Neural crest cell (in vitro differentiated cells): ENCODE measurements around the gene ZNF747. TPM values are rescaled to one million over a fixed set of nuclear protein-coding genes. Genes with fewer than 3 reads are reported as not detected.
"Not testable (repeated sequence)": the region's sequence is repeated elsewhere in the genome, so short reads cannot be mapped to it uniquely, and the experiment has no call there.

Experiments
- DNase-seq: peaks from one replicate; pipeline ENCODE4 v3.0.0; 2021; ENCODE audit warnings: low read depth, mixed read lengths, low spot score
- H3K27ac Mint-ChIP-seq: one replicate; pipeline ENCODE4 v1.8.0; 2021; ENCODE audit warnings: mild to moderate bottlenecking, mixed read lengths; ENCODE audit not compliant: unreplicated experiment
- H3K27me3 Mint-ChIP-seq: 2 replicates; pipeline ENCODE4 v1.8.0; 2021; ENCODE audit warnings: low read depth, mild to moderate bottlenecking, mixed read lengths
- H3K36me3 Mint-ChIP-seq: 2 replicates; pipeline ENCODE4 v1.8.0; 2021; ENCODE audit warnings: low read depth, mild to moderate bottlenecking, mixed read lengths
- H3K4me1 Mint-ChIP-seq: 2 replicates; pipeline ENCODE4 v1.8.0; 2021; ENCODE audit warnings: mixed read lengths
- H3K4me3 Mint-ChIP-seq: one replicate; pipeline ENCODE4 v1.8.0; 2021; ENCODE audit warnings: mild to moderate bottlenecking, mixed read lengths
- H3K9me3 Mint-ChIP-seq: 2 replicates; pipeline ENCODE4 v1.8.0; 2021; ENCODE audit warnings: mixed read lengths
- CTCF ChIP-seq: fragments of 200-600 bp; sonication (generic); conservative IDR thresholded peaks from 2 replicates; pipeline ENCODE4 v1.5.0; 2021; ENCODE audit warnings: antibody characterized with exemption, mild to moderate bottlenecking
- total RNA-seq: library from RNA; stranded (reverse); gene quantifications from 2 replicates; pipeline ENCODE4 v1.2.1, GENCODE V29; 2021

ZNF747 gene
- total RNA-seq, 1 donor from 2014 or later, result 10.5 TPM

GRCh38 chr16:30551781-30552180 is 17.1 kb upstream of the ZNF747 start:
- Mint-ChIP-seq H3K4me3 (no peak overlapping the region), H3K27me3 (no peaks in the 10 kb centered on the region), H3K27ac (peak overlapping the region; percentile 35), H3K4me1 (peaks cover 27% of the 10 kb centered on the region), H3K36me3 (peaks cover 15% of the 10 kb centered on the region), H3K9me3 (no peaks in the 10 kb centered on the region)
- DNase-seq, result no peak
- TF ChIP-seq CTCF, result no peak

- Mint-ChIP-seq H3K36me3 (peaks cover 3% of the 10 kb centered on the region), H3K27me3 (no peaks in the 10 kb centered on the region), H3K27ac (peak overlapping the region; percentile 91), H3K4me3 (peak overlapping the region; percentile 40), H3K9me3 (no peaks in the 10 kb centered on the region), H3K4me1 (peaks cover 15% of the 10 kb centered on the region)
- no peak for TF ChIP-seq CTCF
- no peak for DNase-seq
Measured at GRCh38 chr16:30548416-30549253, 14.0 kb upstream of the ZNF747 start.

GRCh38 chr16:30546115-30546514 is 11.5 kb upstream of the ZNF747 start:
- no peaks in the 10 kb centered on the region for H3K9me3 Mint-ChIP-seq
- no peaks in the 10 kb centered on the region for H3K27me3 Mint-ChIP-seq
- TF ChIP-seq CTCF, result no peak
- H3K4me3 Mint-ChIP-seq, result no peak overlapping the region
- no peak for DNase-seq
- peak overlapping the region; percentile 2 for H3K27ac Mint-ChIP-seq
- H3K36me3 Mint-ChIP-seq, result no peaks in the 10 kb centered on the region
- H3K4me1 Mint-ChIP-seq, result peaks cover 11% of the 10 kb centered on the region

GRCh38 chr16:30543067-30543466 is 8.4 kb upstream of the ZNF747 start:
- Mint-ChIP-seq H3K9me3 (no peaks in the 10 kb centered on the region), H3K27ac (no peak overlapping the region), H3K36me3 (no peaks in the 10 kb centered on the region), H3K4me1 (no peaks in the 10 kb centered on the region), H3K27me3 (no peaks in the 10 kb centered on the region), H3K4me3 (no peak overlapping the region)
- no peak for DNase-seq
- TF ChIP-seq CTCF, result no peak

- Mint-ChIP-seq H3K9me3 (no peaks in the 10 kb centered on the region), H3K27ac (no peak overlapping the region), H3K27me3 (no peaks in the 10 kb centered on the region), H3K4me1 (no peaks in the 10 kb centered on the region), H3K36me3 (peaks cover 2% of the 10 kb centered on the region), H3K4me3 (no peak overlapping the region)
- no peak for TF ChIP-seq CTCF
- DNase-seq, result no peak
Measured at GRCh38 chr16:30541502-30542329, 7.1 kb upstream of the ZNF747 start.

- H3K36me3 Mint-ChIP-seq, H3K4me1 Mint-ChIP-seq, DNase-seq, H3K27ac Mint-ChIP-seq, H3K4me3 Mint-ChIP-seq, H3K9me3 Mint-ChIP-seq, H3K27me3 Mint-ChIP-seq: not testable (repeated sequence)
Measured at GRCh38 chr16:30540916-30541464, 6.3 kb upstream of the ZNF747 start.

GRCh38 chr16:30539986-30540526 is 5.4 kb upstream of the ZNF747 start:
- not testable (repeated sequence) for H3K27ac Mint-ChIP-seq, H3K4me3 Mint-ChIP-seq, H3K9me3 Mint-ChIP-seq, H3K27me3 Mint-ChIP-seq, DNase-seq, H3K36me3 Mint-ChIP-seq
- peaks cover 16% of the 10 kb centered on the region for H3K4me1 Mint-ChIP-seq
